ENCODE data around the gene LMO7.
A peak's percentile ranks its signal among the peaks of the same experiment; 100 is the strongest.

Gene LMO7

GRCh38 chr13:75635828-75636435 lies at the start of gene LMO7:
TSS of gene LMO7 (plus strand) at chr13:75636330. CDS start at chr13:75636658, 328 bp downstream.
- no peak for DNase-seq

- no peak for DNase-seq
Measured at GRCh38 chr13:75587679-75588078, 48.5 kb upstream of the LMO7 start.

GRCh38 chr13:75596657-75597182 lies 39.4 kb upstream of the LMO7 start:
- DNase-seq = no peak

- no peak for DNase-seq
Measured at GRCh38 chr13:75600371-75600770, 35.8 kb upstream of the LMO7 start.

- no peak for DNase-seq
Measured at GRCh38 chr13:75603038-75603437, 33.1 kb upstream of the LMO7 start.

- no peak for DNase-seq
Measured at GRCh38 chr13:75607447-75607846, 28.7 kb upstream of the LMO7 start.

GRCh38 chr13:75610466-75610865 lies 25.7 kb upstream of the LMO7 start:
- DNase-seq = no peak

- DNase-seq = no peak
Measured at GRCh38 chr13:75612354-75612753, 23.8 kb upstream of the LMO7 start.

- DNase-seq = no peak
Measured at GRCh38 chr13:75617230-75617629, 18.9 kb upstream of the LMO7 start.

GRCh38 chr13:75618308-75618707 lies 17.8 kb upstream of the LMO7 start:
- no peak for DNase-seq

GRCh38 chr13:75620020-75620419 lies 16.1 kb upstream of the LMO7 start:
- DNase-seq = no peak

- no peak for DNase-seq
Measured at GRCh38 chr13:75621147-75621546, 15.0 kb upstream of the LMO7 start.

- DNase-seq = no peak
Measured at GRCh38 chr13:75628801-75629200, 7.3 kb upstream of the LMO7 start.

GRCh38 chr13:75633285-75633684 lies 2.8 kb upstream of the LMO7 start:
- no peak for DNase-seq

- no peak for DNase-seq
Measured at GRCh38 chr13:75635101-75635827, 866 bp upstream of the LMO7 start.

- peak; percentile 27 for DNase-seq
Measured at GRCh38 chr13:75636436-75637180, 478 bp downstream of the LMO7 start.

GRCh38 chr13:75637181-75637750 lies 1.1 kb downstream of the LMO7 start:
- no peak for DNase-seq

GRCh38 chr13:75639454-75639853 lies 3.3 kb downstream of the LMO7 start:
- no peak for DNase-seq

GRCh38 chr13:75641026-75641425 lies 4.9 kb downstream of the LMO7 start:
- DNase-seq = no peak

- no peak for DNase-seq
Measured at GRCh38 chr13:75643182-75643581, 7.1 kb downstream of the LMO7 start.

GRCh38 chr13:75643693-75644092 lies 7.6 kb downstream of the LMO7 start:
- no peak for DNase-seq

- no peak for DNase-seq
Measured at GRCh38 chr13:75645141-75645540, 9.0 kb downstream of the LMO7 start.

GRCh38 chr13:75647126-75647784 lies 11.1 kb downstream of the LMO7 start:
- no peak for DNase-seq
